Esophagus mucosa (tissue), 1 donor: Measurements from ENCODE around the gene TMEM131L. TPM values are rescaled to one million over a fixed set of nuclear protein-coding genes. Genes with fewer than 3 reads are reported as not detected.
A peak's percentile ranks its signal among the peaks of the same experiment; 100 is the strongest.
"Not testable (repeated sequence)": the region's sequence is repeated elsewhere in the genome, so short reads cannot be mapped to it uniquely, and the experiment has no call there.

Experiments used
- ATAC-seq: fragments of 200-7000 bp; cut with Tn5 transposase; one replicate; pipeline ENCODE4 v1.9.1; 2020
- total RNA-seq: library from RNA; stranded (reverse); gene quantifications from one replicate; pipeline ENCODE4 v1.2.4, GENCODE V29; 2023
- donor health status: DM: yes; HTN: yes; CAD: no.

The TMEM131L gene
- total RNA-seq, 1 donor from 2014 or later = 14.7 TPM

GRCh38 chr4:153579410-153579809 lies 113.2 kb downstream of the TMEM131L start:
- no peak for ATAC-seq

DNA sequence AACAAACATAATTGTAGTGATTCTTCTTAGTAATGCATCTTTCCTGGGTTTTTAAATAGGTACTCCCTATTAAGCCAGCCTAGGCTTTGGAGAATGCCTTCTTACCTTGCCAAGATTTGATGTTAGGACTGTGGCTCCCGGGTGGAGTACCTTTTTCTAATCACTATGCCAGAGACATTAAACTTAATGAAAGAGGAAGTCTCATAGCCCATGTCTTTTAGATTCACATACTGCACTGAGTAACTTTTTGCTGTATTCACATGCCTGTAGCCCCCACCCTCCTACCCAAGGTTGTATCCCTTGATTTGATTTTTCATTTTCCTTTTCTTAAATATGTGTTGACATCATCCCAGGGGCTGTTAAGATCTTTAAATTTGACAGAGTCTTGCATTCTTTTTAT lies 113.7 kb downstream of the TMEM131L start:
- no peak for ATAC-seq

DNA sequence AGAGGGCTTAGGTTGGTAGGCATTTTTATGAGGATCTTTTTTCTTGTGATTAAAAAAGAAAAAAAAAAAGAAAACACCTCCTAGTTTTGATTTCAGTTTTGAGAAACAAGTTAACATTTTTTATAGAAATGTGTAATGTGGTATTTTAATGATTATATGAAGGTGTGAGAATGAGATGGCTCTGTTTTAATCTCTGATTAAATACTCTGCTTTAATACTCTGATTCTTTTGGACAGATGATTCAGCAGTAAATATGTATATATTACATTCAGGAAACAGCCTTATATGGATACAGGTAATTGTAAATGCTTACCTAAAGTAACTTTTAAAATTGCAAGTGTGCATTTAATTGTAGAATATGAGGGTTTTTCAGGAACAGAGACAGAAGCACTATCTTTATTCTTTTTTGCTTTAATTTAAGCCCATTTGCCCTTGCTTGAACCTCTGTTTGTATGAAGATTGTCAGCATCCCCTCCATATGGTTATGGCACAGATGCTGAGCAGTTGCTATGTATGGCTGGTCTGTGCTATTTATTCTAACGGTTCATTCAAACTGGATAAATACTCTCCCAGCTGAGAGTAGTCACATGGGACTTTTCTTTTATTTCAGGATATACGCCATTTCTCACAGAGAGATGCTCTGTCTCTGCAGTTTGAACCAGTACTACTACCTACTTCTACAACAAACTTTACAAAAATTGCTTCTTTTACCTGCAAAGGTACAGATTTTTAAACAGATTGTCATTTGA lies 117.0 kb downstream of the TMEM131L start:
- ATAC-seq = no peak

DNA sequence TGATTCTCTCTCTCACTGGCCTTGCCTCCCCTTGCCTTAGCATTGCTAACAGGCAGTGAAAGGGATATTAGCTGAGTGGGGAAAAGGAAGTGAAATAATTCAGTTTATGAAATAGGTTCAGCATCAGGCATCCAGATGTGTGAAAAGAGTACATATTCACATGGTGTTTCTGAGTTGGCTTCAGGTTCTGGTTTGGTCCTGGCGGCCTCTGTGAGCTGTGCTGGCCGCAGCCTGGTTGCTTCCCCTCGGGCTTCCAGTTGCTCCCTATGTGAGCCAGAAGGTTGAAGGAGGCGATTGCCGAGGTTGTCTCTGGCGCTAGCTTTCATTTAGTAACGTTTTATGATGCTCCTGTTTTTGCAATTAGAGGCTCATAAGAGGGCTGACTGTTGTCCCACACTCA lies 118.9 kb downstream of the TMEM131L start:
- no peak for ATAC-seq

- no peak for ATAC-seq
Measured at GRCh38 chr4:153589703-153590595, 123.8 kb downstream of the TMEM131L start.

GRCh38 chr4:153591441-153591840 lies 125.3 kb downstream of the TMEM131L start:
- ATAC-seq = no peak

DNA sequence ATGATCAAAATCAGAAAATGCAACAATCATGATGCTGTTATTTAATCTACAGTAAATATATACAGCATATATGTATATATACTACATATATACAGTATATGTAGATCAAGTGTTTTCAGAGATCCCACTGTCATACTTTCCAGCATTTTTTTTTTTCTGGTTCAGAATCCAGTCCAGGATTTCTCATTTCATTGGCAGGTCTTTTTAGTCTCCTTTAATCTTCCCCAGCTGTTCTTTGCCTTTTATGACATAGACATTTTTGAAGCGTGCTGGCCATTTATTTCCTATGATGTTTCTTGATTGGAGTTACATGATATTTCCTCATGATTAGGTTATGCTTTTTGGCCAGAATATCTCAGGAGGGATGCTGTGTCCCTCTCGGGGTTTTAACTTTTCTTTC lies 125.9 kb downstream of the TMEM131L start:
- no peak for ATAC-seq

DNA sequence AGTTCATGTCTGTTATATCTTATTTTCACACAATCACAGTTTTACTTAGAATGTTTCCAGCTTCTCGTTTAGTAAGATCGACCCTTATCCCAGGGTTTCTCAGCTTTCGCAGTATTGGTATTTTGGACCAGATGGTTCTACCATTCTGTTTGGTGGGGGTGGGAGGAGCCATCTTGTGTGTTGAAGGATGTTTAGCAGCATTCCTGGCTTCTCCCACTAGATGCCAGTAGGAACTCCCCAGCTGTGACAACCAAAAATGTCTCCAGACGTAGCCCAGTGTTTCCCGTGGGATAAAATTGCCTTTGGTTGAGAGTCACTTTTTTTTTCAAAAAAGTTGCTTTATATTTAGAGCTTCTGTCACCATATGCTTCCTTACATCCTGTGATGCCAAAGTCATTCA lies 127.0 kb downstream of the TMEM131L start:
- ATAC-seq = no peak

GRCh38 chr4:153594210-153594609 lies 128.1 kb downstream of the TMEM131L start:
- no peak for ATAC-seq

DNA sequence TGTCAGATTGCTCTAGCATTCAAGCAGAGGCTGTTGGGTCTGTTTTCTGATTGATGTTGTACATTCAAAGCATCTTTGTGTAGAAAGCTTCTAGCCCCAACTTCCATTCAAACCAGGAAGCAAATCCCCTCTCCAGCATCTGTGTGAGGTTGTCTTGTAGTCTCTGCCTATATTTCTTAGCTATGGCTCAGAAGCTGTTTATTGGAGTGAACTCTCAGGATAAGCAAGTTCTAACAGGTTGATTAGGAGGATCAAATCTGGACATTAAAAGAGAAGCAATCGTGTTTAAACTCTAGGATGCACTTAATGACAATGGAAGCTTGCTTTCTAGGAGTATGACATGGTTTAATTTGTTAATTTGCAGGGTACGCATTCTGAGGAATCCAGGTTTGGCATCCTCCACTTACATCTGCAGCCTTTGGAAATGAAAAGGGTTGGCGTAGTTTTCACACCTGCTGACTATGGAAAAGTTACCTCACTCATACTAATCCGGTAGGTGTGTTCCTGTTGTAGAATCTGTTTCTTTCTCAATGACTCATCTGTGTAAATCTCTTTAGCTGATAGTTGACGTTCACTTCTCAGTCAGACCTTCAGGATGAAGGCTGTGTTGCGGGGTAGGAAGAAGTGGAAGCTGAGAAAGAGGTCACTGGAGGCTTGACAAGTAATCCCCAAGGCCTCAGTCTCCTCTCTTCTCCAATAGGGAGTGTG lies 129.9 kb downstream of the TMEM131L start:
- peak; percentile 96 for ATAC-seq

- no peak for ATAC-seq
Measured at GRCh38 chr4:153602758-153603157, 136.6 kb downstream of the TMEM131L start.

- ATAC-seq = no peak
Measured at GRCh38 chr4:153603258-153603657, 137.1 kb downstream of the TMEM131L start.

GRCh38 chr4:153603835-153604234 lies 137.7 kb downstream of the TMEM131L start:
- no peak for ATAC-seq

- not testable (repeated sequence) for ATAC-seq
Measured at GRCh38 chr4:153609070-153609469, 142.9 kb downstream of the TMEM131L start.

GRCh38 chr4:153610623-153611376 lies 144.6 kb downstream of the TMEM131L start:
- no peak for ATAC-seq

GRCh38 chr4:153611679-153612078 lies 145.5 kb downstream of the TMEM131L start:
- ATAC-seq = no peak

GRCh38 chr4:153612878-153613277 lies 146.7 kb downstream of the TMEM131L start:
- no peak for ATAC-seq

DNA sequence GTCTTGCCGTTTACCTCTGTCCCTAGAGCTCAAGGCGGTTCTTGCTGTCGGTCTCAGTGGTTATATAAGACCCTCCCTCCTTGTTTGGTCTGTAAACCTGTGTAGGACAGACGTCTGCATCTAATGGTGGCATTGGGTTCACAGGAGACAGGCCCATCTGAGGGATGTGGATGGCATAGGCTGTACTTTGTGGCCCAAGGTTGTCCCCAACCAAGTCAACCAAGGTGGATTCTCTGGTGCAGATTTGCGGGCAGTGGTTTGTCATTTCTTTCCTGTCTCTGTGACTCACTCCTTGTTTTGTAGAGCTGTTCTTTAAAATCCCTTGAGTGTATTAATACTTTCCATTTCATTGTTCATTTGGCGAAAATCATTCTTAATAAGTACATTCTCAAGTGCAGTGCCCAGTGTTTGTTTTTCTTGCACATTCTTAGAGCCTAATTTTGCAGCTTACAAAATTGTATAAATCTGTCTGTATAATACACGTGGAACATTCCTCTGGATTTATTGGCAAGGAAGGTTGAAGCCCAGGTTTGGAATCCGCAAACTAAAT lies 149.9 kb downstream of the TMEM131L start:
- no peak for ATAC-seq

- no peak for ATAC-seq
Measured at GRCh38 chr4:153618833-153619232, 152.7 kb downstream of the TMEM131L start.

DNA sequence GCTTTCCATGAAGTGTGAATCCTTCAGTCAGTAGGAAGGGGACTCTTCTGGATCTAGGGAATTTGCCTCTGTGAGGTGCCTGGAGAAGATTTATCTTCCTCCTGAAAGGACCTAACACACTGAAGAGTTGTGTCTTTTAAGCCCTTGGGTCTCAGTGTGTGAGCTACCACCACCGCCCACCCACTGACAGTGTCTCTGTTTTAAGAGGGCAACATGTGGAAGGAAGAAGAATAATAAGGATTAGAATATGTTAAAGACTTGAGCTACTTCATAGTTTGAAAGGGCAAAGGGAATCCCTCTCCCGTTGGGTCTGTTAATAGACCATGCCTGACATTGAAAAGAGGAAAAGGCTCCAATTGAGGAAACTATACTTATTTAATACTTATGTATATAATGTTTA lies 153.7 kb downstream of the TMEM131L start:
- ATAC-seq = no peak

- no peak for ATAC-seq
Measured at GRCh38 chr4:153620352-153620751, 154.2 kb downstream of the TMEM131L start.

DNA sequence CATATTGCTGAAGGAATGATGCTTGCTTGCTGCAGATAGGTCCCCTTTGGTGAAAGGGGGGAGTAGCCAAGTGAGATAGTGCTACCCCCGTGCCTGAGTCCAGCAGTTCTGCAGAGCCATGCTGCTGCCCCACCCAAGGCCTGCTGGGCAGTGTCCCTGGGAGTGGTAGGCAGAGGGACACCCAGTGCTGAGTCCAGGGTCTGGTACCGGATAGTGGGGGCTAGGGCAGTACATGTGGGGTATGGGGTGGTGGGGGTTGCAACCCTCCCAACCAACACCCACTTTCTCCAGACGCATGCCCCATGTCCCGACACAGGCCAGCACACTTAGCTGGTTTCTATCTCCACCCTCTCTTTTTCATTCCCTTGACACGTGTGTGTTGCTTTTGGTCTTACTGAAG lies 155.9 kb downstream of the TMEM131L start:
- ATAC-seq = no peak
